Right cardiac atrium (tissue), 5 donors: ENCODE results near the gene AOPEP. TPM values are rescaled to one million over a fixed set of nuclear protein-coding genes. Genes with fewer than 3 reads are reported as not detected.

ENCODE experiments used
- ATAC-seq, 2 donors: fragments of 200-7000 bp; cut with Tn5 transposase; one replicate each; pipeline versions ENCODE4 v1.8.0 to v1.9.1; 2020; ENCODE audit warnings: moderate library complexity in 2 of 2, mild to moderate bottlenecking in 1 of 2
- DNase-seq, 3 donors: peaks; one replicate each; pipeline ENCODE4 v3.0.0-alpha.2; 2020
- H3K27ac ChIP-seq: one replicate; pipeline ENCODE4 v1.5.1; 2013; ENCODE audit warnings: mild to moderate bottlenecking, low read length, control low read depth, moderate library complexity
- H3K27me3 ChIP-seq: one replicate; pipeline ENCODE4 v1.6.1; 2013; ENCODE audit not compliant: control insufficient read depth, insufficient read depth
- H3K4me1 ChIP-seq: one replicate; pipeline ENCODE4 v1.6.1; 2013; ENCODE audit warnings: low read length; ENCODE audit not compliant: control insufficient read depth, insufficient read depth
- H3K4me3 ChIP-seq: one replicate; pipeline ENCODE4 v1.5.1; 2013; ENCODE audit warnings: low read length, control low read depth
- H3K9me3 ChIP-seq: one replicate; pipeline ENCODE4 v1.6.1; 2013; ENCODE audit warnings: low read length; ENCODE audit not compliant: control insufficient read depth
- WGBS: extraction: QIAGEN DNeasy Blood & Tissue Kit; methylation state at CpG from one replicate; pipeline ENCODE4 v1.1.7; 2013; 5-methylcytosine and 5-hydroxymethylcytosine counted together
- intact Hi-C, 4 donors: fragments of 100-400 bp; cut with DNase I; formaldehyde crosslinking; loops; one replicate each; pipeline versions ENCODE4 v1.11.0 to v1.14.0; 2022 to 2023
- polyA plus RNA-seq: library from polyadenylated mRNA; stranded (reverse); fragments of 200-250 nt; gene quantifications from one replicate; pipeline ENCODE4 v1.2.3, GENCODE V29; 2013
- total RNA-seq, 4 donors: library from RNA; stranded (reverse); fragmentation: NEBNext Ultra II Directional; extraction: Animal tissue kit (Norgen Biotek cat#: 25700); gene quantifications; one replicate each; pipeline ENCODE4 v1.2.1, GENCODE V29; 2021
- donor health status: healthy with polysubstance abuse.
- donor health status: DM: no; HTN: yes; CAD: no.
- donor health status: DM: no; HTN: no; CAD: no.
- donor health status: DM: no; HTN: yes; CAD: no; lungs with severe emphysema.
- donor health status: DM: yes; HTN: yes; CAD: no.

AOPEP gene
- total and polyA plus RNA-seq, 5 donors, result 124 to 170 (median 154) TPM

DNA sequence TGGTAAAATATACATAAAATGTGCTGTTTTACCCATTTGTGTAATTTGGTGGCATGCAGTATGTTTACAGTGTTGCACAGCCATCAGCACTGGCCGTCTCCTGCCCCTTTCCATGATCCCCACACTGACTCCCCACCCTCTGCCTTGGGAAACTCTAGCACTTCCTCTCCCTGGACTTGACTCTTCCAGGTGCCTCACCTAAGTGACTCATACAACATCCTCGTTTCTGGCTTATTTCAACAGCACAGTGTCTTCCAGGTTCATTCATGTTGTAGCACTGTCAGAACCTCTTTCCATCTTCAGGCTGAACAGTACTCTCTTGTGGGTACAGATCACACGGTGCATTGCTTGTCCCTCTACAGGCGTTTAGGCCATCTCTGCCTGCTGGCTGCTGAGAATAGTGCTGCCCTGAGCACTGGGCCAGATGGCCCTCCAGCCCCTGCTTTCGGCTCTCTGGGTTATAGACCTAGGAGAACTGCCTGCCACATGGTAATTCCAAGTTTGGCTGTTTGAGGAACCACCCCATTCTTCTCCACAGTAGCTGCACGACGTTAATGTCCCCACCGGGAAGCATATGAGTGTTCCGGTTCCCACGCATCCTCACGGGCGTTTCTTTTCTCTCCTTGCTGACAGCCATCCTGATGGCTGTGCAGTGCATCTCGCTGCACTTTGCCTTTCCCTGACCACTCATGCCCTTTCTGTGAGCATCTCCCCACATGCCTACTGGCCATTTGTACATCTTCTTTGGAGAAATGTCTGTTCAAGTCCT lies 379.2 kb downstream of the AOPEP start:
- H3K4me1 ChIP-seq, result peaks cover 4% of the 10 kb centered on the region
- DNase-seq (no peak), ATAC-seq (no peak)
- H3K27ac ChIP-seq, result no peak overlapping the region
- H3K9me3 ChIP-seq, result no peaks in the 10 kb centered on the region
- intact Hi-C loops, result no loop called here
- no peaks in the 10 kb centered on the region for H3K27me3 ChIP-seq
- no peak overlapping the region for H3K4me3 ChIP-seq
- WGBS, result 85% methylated on average over 13 of the region's 13 CpGs

DNA sequence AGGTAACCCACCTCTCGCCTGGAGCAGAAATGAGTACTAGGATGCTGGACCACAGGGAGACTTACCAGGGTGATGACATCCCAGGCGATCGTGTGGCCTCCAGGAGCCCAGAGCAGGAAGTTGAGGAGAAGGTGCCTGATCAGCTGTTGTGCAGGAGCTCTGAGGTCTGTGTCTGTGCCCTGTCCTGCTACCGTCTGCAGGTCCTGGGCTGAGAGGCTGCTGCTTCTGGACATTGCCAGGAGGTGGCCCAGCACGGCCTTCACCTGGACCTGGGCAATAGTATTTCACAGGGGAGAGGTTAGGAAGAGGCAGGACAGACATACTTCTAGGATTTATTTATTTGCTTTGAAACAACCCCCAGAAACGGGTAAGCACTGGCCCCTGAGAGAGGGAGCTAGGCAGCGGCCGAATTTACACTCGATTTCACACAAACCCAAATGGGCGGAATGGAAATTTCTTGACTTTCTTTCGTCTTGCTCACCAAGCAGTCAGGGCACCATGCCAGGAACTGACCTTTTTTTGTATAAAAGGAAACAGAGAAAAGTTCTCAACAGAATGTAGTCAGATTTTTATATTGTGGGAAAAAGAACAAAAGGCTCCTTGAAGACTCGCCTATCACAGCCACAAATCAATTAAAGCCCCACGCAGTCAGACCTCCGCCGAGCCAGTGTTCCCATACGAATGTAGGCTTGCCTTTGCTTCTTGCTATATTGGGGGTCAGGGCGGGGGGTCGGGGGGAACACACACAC lies 380.7 kb downstream of the AOPEP start:
- no peaks in the 10 kb centered on the region for H3K9me3 ChIP-seq
- DNase-seq (peak in 1 of 3 donors; percentile 55), ATAC-seq (peak in 1 of 2 donors; percentile 27)
- peak overlapping the region; percentile 31 for H3K27ac ChIP-seq
- WGBS, result 76% methylated on average over 18 of the region's 18 CpGs
- no peak overlapping the region for H3K4me3 ChIP-seq
- no peaks in the 10 kb centered on the region for H3K27me3 ChIP-seq
- H3K4me1 ChIP-seq, result peaks cover 4% of the 10 kb centered on the region
- intact Hi-C loops, result no loop called here

DNA sequence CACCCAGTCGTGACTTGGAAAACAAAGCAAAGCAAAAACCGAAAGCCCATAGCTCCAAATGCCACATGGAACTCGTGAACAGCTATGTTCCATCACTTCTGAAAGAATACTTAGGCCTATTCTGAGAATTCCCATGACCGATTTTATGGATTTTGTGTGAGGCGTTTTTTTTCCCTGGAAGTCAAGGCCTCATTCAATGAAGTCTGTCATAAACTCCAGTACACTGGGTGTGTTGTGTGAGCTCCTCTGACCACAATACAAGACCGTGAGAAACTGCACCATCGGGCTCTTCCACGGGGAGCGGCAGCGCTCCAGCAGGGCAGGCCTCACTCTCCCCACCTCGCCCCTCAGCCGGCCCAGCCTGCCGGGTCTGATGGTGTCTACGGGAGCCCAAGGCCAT lies 381.5 kb downstream of the AOPEP start:
- no peak overlapping the region for H3K4me3 ChIP-seq
- H3K27ac ChIP-seq, result no peak overlapping the region
- 93% methylated on average over 14 of the region's 14 CpGs for WGBS
- no peaks in the 10 kb centered on the region for H3K27me3 ChIP-seq
- intact Hi-C loops, result no loop called here
- H3K9me3 ChIP-seq, result no peaks in the 10 kb centered on the region
- peaks cover 4% of the 10 kb centered on the region for H3K4me1 ChIP-seq
- ATAC-seq (no peak), DNase-seq (no peak)

DNA sequence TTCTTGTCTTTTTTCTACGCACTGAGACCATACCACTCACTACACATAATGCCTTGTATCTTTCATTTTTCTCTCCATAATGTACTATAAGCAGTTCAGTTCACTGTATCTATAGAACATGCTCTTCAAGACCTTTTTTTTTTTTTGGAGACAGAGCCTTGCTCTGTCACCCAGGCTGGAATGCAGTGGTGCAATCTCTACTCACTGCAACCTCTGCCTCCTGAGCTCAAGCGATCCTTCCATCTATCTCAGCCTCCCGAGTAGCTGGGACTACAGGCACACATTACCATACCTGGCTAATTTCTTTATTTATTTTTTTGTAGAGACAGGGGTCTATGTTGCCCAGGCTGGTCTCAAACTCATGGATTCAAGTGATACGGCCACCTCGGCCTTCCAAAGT lies 382.3 kb downstream of the AOPEP start:
- ATAC-seq (no peak), DNase-seq (no peak)
- Histone ChIP-seq H3K27ac (no peak overlapping the region), H3K27me3 (no peaks in the 10 kb centered on the region), H3K4me3 (no peak overlapping the region), H3K4me1 (peaks cover 2% of the 10 kb centered on the region), H3K9me3 (no peaks in the 10 kb centered on the region)
- intact Hi-C loops, result no loop called here
- 91% methylated on average over 5 of the region's 5 CpGs for WGBS

DNA sequence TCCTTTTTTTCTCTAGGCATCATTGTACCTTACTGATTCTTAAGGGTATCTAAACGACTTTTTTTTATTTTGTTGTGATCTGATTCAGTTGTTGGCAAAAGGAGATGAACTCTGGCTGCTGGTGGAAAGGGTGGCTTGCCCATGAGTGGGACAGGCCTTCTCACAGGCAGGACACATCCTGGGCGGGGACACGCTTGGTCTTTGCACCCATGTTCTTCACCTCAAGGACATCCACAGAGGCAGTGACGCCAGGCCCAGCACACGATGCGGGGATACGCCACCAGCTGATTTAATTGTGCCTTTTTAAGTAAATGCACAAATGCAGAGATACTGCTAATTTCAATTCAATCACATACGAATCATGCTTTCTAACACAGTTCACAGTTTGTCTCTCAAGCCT lies 383.0 kb downstream of the AOPEP start:
- Histone ChIP-seq H3K27ac (no peak overlapping the region), H3K4me3 (no peak overlapping the region), H3K4me1 (no peaks in the 10 kb centered on the region), H3K27me3 (no peaks in the 10 kb centered on the region), H3K9me3 (no peaks in the 10 kb centered on the region)
- intact Hi-C loops, result no loop called here
- ATAC-seq (no peak), DNase-seq (no peak)
- WGBS, result 94% methylated on average over 8 of the region's 8 CpGs

DNA sequence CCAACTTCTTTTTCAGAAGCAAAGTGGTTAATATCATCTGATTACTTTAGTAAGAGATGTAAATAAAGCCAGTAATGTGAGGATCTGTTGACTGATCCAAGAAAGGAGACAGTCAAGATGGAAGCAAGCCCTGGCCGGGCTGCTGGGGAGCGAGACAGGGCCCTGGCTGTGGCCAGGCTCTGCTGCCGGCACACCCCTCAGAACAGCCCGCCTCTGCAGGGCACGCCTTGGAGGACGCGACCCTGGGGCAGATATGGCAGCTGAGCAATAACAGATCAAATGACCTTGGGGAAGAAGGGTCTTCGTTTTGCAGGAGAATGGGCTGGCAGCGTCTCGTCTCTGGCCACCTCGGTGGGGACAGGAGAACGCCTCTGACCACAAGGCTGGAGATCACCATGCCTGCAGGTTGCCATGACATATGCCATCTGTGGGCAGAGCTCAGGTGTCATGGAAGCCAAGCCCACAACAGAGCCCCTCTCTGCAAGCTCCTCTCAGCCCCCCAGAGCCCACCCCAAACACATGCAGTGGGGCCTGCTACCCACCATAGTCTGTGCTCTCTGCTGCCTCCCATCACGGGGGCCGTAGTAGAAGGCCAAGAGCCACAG lies 384.5 kb downstream of the AOPEP start:
- Histone ChIP-seq H3K27ac (no peak overlapping the region), H3K27me3 (no peaks in the 10 kb centered on the region), H3K9me3 (no peaks in the 10 kb centered on the region), H3K4me1 (no peaks in the 10 kb centered on the region), H3K4me3 (no peak overlapping the region)
- intact Hi-C loops, result no loop called here
- DNase-seq, result no peak
- 87% methylated on average over 14 of the region's 14 CpGs for WGBS
- ATAC-seq, result no peak

DNA sequence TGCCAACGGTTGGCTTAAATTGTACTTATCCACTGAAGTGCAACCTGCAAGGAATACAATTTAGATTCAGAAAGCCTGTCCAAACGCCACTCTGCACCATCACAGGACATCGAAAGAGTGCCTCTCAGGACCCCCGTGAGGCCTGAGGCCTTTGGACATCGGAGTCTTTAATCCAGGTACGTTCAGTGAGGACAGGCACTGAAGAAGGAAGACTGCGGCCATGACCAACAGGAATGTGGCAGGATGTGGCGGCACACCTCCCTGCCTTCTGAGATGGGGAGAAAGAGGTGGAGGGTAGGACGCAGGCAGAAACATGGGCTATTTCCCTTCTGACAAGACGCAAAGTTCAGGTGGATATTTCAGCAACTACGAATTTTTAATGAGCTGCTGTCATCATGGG lies 385.2 kb downstream of the AOPEP start:
- no peaks in the 10 kb centered on the region for H3K27me3 ChIP-seq
- H3K4me3 ChIP-seq, result no peak overlapping the region
- intact Hi-C loops, result no loop called here
- ATAC-seq (no peak), DNase-seq (no peak)
- H3K4me1 ChIP-seq, result peaks cover 4% of the 10 kb centered on the region
- WGBS, result 92% methylated on average over 11 of the region's 11 CpGs
- H3K27ac ChIP-seq, result no peak overlapping the region
- H3K9me3 ChIP-seq, result no peaks in the 10 kb centered on the region

DNA sequence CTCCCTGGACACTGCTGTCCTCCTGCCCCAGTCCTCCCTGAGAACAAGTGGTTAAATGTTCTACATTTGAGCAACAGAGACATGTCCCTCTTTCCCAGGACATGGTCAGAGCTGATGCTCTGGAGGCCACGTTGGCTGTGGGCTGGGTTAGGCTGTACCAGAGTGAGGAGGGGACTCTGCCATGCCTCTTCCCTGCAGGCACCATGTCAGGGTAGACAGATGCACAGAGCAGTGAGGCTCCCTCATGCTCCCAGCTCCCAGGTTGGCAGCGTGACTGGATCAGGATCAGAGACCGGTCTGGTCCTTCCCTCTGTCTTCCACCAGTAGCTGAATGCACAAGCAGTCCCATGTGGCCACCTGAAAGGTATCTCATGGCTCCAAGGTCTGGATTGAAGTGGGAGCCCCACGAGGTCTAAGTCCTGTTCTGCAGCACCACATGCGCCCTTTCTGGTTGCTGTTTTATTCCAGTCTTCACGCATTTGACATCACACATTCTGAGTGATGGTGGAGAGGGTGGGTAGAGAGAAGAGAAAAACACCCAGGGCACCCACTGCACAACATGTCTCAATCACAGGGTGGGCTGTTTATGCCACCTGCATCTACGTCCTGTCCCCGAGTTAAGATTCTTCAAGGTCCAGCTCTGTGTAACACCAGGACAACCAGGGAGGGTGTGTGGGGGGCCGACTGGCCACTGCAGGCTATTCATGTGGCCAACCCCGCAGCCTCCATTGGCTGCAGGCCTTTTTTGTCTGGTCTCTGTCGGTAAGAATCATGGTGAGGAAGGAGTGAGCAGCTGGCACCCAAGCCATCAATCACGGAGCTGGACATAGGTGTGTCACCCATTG lies 386.2 kb downstream of the AOPEP start:
- Histone ChIP-seq H3K4me1 (peaks cover 4% of the 10 kb centered on the region), H3K9me3 (no peaks in the 10 kb centered on the region), H3K4me3 (no peak overlapping the region), H3K27ac (no peak overlapping the region), H3K27me3 (no peaks in the 10 kb centered on the region)
- DNase-seq (no peak), ATAC-seq (no peak)
- 91% methylated on average over 12 of the region's 12 CpGs for WGBS
- intact Hi-C loops, result no loop called here

DNA sequence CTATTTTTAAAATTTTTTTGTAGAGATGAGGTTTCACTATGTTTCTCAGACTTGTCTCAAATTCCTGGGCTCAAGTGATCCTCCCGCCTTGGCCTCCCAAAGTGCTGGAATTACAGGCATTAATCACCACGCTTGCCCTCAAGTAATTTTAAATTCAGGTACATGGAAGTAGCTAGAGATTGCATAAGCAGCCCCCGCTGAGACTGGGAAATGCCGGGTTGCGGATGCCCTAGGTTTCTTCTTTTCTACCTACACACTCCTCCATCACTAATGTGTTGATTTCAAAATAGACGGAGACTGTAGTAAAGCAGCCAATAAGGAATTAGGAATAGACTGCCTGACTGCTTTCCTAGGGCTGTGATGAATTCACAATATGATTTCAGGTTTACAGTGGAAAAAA lies 388.6 kb downstream of the AOPEP start:
- DNase-seq (no peak), ATAC-seq (no peak)
- Histone ChIP-seq H3K27ac (no peak overlapping the region), H3K4me3 (no peak overlapping the region), H3K4me1 (peaks cover 4% of the 10 kb centered on the region), H3K27me3 (no peaks in the 10 kb centered on the region), H3K9me3 (no peaks in the 10 kb centered on the region)
- intact Hi-C loops, result no loop called here
- 96% methylated on average over 6 of the region's 6 CpGs for WGBS

DNA sequence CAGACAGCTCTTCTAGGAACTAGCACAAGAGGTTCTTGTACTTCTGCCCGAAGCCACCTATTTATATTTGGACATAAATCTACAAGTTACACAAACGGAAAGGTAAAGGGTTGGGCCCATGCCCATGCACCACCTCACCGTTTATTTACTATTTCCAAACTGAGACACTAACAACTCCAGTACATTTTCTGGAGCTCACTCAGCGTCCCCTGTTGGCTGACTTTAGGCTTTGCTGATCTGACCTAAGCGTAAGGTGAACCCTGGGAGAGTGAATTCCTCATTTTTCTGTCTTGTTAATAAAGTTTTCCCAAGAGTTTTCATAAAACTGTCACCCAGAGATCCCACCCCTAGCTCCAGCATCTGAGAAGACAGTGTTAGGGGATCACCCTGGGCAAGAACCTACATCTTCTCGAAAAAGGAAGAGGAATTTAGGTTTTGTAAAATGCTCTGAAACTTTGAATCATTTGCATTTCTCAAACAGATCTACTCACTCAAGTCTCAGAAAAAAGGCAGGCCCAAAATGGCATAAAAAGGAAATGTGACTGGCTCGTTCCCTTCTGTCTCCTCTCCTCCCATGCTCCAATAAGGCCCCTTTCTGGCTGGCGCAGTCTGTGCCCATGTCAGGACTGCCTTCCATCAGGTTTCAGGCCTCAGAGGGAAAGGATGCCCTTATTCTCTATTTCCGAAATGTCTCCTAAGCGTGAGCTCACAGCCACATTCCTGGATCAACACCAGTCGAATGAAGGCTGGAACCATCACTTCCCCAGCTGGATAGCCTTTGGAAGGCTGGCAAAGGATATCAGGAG lies 389.7 kb downstream of the AOPEP start:
- WGBS, result 80% methylated on average over 11 of the region's 11 CpGs
- Histone ChIP-seq H3K4me3 (no peak overlapping the region), H3K27me3 (no peaks in the 10 kb centered on the region), H3K4me1 (peaks cover 4% of the 10 kb centered on the region), H3K27ac (no peak overlapping the region), H3K9me3 (no peaks in the 10 kb centered on the region)
- DNase-seq, result no peak
- intact Hi-C loops, result no loop called here
- ATAC-seq, result peak; percentile 4 to 34
